Measurements from ENCODE around the gene JAZF1.

- TF ChIP-seq CTCF (IDR thresholded peaks at IDR 0.05) = no peak
- TF ChIP-seq POLR2A (IDR thresholded peaks at IDR 0.05) = no peak
These were observed 231.7 kb downstream of the JAZF1 start for GRCh38 chr7:27948861-27949260.

All from prostate gland (tissue), 2 donors.